HTR-8/SVneo (cell line): ENCODE data around the gene ARID3B.
"Not testable (repeated sequence)": the region's sequence is repeated elsewhere in the genome, so short reads cannot be mapped to it uniquely, and the experiment has no call there.

Experiments
- DNase-seq: peaks from one replicate; pipeline ENCODE4 v3.0.0; 2011; ENCODE audit warnings: low spot score, mixed read lengths; ENCODE audit not compliant: insufficient read length
- FAIRE-seq: peaks from 2 replicates; lab custom pipeline; 2011; peaks lifted over from hg19 to GRCh38; lab: Jason Lieb, UNC

The ARID3B gene

DNA sequence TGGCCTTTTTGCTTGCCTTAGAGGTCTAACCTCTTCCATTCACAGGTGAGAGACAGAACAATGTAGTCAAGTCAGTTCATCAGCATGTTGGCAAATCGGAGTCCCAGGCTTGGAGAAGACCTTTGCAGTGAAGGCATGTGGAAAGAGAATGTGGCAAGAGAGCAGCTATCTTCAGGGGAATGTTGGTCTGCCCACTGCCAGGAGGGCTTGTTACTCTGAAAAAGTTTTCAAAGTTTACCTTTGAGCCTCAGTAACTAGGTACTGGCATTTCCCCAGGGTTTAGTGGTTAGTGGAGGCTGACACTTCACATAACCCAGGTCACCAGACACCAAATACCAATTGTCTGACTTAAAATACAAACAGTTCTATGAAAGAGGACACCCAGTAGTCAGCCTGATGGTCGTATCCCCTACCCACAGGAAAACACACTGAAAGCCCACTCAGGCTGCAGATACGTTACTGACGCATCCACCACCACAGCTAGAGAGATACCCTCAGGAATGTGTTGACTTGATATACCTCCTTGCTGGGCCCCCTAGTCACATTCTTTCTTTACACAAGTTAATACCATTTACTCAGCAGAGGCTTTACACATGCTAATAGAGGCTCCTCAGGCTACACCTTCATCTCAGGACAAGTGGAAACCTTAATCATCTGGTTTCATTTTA, 9.7 kb upstream of the ARID3B start:
- DNase-seq (peak; percentile 74), FAIRE-seq (peak; percentile 68)

DNA sequence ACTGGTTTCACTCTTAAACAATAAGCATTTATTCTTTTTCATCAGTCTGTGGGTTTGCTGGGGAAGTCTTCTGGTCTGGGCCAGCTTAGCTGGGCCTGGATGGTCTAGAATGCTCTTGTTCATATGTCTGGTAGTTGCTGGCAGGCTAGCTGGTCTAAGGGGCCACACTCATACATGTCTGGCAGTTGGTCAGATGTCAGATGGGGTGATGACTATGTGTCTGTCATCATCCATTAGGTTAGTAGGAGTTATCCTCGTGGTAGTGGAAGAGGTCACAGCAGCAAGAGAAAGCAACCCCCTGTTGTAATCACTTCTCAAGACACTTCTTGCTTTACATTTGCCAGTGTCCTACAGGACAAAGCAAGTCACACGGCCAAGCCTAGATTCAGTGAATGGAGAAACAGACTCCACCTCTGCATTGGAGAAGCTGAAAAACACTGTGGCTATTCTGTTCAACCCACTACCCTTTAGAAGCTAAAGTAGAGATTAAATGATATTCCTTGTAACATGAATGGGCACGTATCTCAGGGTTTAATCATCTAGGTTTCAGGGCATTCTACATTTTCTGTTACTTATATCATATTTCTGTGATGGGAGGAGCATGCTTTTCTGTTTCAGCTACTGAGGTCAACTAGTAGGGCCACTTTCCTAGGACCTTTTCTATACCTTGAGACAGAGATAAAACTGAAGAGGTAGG, 5.5 kb upstream of the ARID3B start:
- FAIRE-seq (no peak), DNase-seq (no peak)

DNA sequence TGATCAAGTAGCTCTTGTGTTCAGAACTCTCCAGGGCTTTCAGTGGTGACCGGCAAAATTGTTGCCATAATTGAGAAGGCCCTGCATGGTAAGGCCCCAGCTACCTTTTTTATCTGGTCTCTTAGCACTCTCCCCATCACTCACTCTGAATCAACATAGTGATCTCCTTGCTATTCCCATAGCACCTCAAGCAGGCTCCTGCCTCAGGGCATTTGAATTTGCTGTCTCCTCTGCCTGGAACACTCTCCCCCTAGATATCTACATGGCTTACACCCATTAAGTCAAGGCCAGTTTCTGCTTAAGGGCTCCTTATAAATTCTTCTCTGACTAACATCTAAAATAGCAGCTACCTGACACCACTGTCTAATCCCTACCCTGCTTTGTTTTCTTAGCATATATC, 3.3 kb upstream of the ARID3B start:
- FAIRE-seq = no peak
- no peak for DNase-seq

DNA sequence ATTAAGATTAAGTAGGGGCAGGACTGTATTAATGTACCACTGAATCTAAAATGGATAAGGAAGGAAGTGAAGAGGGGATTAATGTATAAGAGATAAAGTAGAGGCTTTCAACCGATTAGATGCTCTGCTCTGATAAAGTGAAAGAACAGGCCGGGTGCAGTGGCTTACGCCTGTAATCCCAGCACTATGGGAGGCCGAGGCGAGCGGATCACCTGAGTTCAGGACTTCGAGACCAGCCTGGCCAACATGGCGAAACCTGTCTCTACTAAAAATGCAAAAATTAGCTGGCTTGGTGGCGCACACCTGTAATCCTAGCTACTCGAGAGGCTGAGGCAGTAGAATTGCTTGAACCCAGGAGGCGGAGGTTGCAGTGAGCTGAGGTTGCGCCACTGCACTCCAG, 1.5 kb upstream of the ARID3B start:
- not testable (repeated sequence) for DNase-seq, FAIRE-seq

DNA sequence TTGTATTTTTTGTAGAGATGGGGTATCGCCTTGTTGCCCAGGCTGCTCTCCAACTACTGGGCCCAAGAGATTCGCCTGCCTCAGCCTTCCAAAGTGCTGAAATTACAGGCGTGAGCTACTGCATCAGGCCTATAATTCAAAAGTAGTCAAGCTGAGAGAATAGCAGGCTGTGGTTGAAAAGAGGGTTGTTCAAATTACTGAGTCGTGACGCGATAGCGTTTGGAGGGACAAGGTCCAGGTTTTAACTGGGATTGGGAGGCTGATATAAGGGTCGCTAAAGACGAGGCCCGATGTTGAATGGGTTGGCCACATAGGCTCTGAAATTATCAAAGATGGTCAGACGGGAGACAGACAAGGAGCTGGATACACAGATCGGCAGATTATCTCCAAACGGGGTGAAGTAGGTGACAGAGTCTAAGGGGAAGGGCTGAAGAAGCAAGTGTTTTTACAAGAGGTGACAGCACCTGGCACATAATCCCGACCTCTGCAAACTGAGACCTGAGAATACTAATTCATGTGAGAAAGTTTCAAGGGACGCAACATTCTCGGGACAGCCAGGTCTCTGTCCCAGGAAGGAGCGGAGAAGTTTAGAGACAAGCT, 759 bp upstream of the ARID3B start:
- no peak for FAIRE-seq
- no peak for DNase-seq

DNA sequence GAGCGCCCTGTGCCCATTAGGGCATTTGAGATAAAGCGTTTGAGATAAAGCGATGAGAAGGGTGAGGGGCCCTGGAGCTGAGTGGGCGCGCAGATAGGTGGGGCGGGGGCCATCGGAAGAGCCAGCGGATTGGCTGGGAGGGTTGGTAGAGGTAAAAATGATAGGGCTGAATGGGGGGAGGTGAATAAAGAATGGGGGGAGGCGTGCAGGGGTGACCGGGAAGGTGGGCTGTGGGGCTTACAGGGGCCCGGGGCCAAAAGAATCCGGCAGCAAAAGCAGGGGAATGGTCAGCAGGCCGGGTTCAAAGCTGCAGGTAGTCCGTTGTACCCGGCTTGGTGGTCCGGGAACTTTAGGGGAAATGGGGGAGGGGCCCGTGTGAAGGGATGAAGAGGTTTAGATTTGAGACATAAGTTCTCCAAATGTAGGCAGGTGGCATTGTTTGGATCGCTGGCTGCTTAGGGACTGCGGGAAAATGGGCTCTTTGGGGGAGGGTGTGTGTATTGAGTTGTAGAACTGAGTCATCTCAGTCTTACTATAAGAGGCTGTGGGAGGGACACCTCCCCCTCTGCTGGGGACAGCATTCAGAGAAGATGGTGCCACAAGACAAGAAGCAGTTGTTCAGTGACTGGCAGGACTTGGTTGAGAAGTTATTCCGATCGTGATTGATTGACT, 610 bp downstream of the ARID3B start:
- FAIRE-seq (no peak), DNase-seq (no peak)

DNA sequence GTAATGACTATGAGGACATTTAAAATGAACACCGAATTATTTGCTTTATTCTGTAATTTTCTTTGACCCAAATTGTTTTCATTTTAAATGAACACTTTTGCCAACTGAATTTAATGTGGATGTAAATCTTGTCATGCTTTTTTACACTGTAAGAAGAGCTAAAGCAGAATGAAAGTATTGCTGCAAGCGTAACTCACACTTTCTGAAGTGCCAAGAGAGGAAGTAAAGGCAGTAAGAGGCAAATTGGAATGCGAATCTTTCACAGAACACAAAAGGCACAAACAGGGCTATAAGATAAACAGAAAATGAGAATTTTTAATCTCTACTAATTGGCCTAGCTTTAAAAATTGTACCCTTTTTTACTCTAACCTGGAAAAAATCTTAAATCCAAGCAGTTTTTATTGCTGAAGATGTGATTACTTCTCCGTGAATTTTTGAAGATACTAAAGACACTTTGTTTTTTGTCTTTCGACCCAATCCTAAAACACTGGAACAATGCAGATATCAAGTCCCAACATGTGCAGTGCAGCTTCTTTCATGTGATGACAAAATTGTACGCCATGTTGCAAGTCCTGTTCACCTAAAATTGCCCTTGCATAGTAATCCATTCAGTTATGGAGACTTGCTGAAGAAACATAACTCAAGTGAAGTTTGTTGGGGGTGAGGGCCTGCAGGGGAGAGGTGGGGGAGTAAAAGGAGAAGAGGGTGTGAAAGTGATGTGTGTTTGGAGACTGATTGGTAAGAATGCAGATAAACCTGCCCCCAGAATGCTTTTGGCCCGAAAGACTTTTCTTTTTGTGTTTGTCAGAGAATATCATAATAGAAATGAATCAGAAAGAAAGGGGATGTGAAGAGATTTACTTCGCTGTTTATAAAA, 1.4 kb downstream of the ARID3B start:
- no peak for DNase-seq
- no peak for FAIRE-seq

DNA sequence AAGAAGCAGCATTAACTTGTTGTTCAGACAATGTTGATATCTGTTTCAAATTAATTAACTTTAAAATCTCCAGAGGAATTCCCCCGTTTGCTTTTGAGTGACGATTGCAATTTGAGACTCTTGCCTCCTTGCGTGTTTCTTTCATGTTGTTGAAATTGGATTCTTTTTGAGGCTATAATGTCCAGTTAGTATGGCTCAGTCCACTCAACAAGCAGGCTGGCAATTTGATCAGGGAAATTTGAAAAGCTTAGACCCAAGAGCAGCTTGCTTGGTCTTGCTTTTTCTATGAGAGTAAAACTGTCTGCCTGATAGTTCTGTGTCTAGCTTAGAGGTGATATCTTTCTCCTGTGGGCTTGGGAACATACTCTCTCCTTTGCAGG, 2.0 kb downstream of the ARID3B start:
- DNase-seq (no peak), FAIRE-seq (no peak)

DNA sequence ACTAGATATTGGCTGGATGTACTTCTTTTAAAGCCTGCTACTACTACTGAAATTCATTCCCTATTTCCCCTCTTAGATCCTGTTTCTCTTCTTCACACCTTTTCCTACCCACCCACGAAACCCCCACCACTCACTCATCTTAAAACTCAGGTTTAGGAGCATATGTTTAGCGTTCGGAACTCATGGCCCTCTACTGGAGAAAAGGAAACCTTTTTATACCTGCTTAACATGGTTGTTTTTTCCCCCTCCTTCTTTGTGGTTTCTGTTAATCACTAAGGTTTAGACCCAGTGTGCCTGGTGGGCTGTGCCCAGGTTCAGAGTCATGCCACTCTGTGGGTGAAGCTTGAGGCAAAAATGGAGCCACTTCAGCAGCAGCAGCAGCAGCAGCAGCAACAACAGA, 2.6 kb downstream of the ARID3B start:
- FAIRE-seq = no peak
- no peak for DNase-seq

DNA sequence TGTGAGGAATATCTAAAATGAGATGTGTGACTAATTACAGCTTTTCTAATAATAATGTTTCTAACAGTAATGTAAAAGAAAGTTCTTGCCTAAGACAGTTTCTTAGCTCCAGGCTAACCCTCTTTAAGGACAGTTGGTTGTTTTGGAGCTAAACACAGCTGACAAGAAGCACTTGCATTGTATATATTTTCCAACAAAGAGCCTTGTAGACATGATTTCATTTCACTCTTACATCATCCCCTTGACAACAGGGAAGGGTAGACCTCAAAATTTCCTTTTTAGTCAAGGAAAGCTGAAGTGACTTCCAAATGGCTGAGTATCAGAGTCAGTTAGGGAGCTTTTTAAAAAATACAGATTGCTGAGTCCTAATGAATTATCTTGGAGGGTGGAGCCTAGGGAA, 4.1 kb downstream of the ARID3B start:
- FAIRE-seq (no peak), DNase-seq (no peak)

DNA sequence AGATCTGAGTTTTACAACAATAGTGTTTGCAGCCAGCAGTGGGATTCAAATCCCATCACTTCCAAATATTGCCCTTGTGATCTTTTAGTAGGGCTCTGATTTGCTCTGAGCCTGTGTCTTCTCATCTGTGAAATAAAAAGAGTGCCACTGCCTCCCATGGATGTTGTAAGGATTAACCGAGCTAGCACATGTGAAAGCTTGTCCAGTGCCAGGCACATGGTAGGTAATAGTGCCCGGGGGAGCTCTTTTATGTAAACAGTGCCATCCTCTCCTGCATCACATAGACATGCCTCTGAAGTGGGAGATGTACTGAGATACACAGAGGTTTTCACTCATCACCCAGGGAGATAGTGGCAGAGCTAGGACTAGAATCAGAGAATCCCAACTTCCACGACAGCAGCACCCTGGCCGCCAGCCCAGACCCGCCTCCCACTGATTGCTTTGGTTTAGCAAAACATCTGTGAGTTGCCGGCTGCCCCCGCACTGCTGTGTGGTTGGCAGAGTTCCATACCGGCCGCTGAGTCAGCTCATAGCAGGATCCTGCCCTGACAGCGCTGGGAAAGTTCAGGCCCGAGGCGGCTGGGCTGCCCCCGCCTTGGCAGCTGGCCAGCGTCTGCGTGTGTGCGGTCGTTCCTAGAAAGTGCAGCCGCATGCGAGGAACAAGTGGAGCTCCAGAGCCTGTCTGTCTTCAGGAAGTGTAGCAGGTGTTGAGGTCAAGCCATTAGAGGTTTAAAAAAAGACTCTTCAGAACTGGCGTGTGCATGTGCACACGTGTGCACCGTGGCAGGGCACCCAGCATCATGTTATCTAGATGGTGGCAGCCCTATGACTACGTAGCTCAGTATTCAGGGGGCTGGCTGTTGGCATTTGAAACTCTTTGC, 5.0 kb downstream of the ARID3B start:
- DNase-seq (peak; percentile 96), FAIRE-seq (peak; percentile 83)

DNA sequence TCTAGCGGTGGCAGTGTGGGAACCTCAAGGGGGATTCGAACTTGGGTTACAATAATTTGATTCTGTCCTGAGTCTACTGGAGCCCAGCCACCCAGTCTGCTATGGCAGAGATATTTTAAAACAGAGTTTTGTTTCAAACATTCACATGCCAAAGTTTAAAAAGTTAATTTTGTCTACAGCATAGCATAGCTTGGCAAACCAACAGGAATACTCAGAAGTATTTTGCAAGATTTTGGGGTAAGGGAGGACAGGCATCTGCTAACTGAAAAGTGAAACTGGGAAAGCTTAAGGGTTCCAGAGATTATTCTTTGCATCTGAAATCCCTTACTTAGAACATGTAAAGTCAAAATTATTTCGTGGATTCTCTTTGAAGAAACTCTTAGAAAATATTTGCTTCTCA, 6.6 kb downstream of the ARID3B start:
- DNase-seq = no peak
- no peak for FAIRE-seq

DNA sequence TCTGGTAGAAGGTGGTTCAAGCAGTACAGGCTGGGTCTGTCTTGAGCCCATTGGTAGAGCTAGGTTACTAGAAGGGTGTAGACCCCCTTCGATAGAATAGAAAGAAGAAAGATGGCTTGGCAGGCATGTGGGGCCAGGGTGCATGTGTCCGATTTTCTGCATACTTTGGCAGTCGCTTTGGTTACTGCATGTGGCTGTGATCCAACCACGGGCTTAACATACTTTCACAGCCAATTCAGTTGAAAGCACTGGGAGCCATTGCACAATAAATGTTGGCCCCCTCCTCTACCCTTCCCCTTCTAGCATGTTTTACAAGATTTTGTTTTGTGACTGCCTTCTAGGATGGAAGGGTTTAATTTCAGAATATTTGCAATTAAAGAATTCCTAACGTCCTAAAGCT, 7.2 kb downstream of the ARID3B start:
- FAIRE-seq (no peak), DNase-seq (no peak)

DNA sequence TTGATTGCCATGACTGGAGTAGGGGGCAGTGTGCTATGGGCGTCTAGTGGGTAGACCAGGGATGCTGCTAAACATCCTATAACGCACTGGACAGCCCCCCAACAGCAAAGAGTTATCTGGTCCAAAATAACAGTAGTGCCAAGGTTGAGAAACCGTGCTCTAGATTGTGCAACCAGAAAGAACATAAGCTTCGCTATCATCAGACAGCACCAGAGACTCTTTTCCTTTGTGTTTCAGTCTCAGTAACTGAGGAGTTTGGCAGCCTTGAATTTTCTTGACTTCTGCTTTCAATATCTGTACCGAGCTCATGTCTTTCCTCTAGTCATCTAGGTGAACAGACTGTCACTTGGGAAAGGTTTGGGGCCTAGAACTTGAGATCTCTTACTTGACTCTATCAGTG, 8.8 kb downstream of the ARID3B start:
- FAIRE-seq (no peak), DNase-seq (no peak)

DNA sequence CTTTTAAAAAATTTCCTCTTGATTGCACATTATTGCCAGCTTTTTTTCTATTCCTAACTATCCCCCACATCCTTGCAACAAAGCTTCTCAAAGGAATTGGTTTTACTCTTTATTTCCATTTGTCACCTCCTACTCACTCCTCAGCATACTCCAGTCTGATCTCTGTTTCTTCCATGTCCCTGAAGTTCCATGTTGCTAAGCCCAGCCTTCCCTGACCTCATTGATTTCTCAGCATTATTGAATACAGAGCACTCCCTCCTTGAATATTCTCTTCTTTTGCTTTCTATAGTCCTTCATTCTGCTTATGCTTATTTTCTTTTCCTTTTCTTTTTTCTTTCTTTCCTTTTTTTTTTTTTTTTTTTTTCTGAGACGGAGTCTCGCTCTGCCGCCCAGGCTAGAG, 10.7 kb downstream of the ARID3B start:
- no peak for FAIRE-seq

DNA sequence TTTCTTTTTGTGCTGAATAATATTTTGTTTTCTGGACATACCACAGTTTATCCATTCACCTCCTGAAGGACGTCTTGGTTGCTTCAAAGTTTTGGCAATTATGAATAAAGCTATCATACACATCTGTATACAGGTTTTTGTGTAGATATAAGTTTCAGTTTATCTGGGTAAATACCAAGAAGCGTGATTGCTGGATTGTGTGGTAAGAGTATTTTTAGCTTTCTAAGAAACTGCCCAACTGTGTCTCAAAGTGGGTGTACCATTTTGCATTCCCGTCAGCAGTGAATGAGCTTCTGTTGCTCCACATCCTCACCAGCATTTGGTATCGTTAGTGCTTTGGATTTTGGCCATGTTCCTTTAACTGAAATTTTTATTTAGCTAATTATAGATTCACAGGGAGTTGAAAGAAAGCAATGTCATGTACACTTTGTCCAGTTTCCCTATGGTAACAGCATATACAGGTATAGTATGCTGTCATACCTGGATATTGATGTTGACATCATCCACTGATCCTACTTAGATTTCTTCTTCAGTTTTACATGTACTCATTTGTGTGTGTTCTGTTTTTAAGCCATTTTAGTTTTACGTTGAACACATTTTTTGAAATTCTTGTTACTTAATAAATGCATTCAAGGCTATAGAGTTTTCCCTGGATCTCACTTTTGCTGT, 11.9 kb downstream of the ARID3B start:
- no peak for FAIRE-seq
- no peak for DNase-seq

More for the DNA sequence above, 10.7 kb downstream of the ARID3B start:
- no peak for DNase-seq

DNA sequence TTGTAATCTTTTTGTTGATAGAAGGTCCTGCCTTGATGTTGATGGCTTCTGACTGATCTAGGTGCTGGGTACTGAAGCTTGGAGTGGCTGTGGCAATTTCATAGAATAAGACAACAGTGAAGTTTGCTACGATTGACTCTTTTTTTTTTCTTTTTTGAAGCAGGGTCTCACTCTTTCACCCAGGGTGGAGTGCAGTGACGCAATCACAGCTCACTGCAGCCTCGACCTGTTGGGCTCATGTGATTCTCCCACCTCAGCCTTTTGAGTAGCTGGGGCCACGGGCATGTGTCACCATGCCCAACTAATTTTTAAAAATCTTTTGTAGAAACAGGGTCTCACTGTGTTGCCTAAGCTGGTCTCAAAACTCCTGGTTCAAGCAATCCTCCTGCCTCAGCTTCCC, 14.2 kb downstream of the ARID3B start:
- no peak for DNase-seq
- no peak for FAIRE-seq

DNA sequence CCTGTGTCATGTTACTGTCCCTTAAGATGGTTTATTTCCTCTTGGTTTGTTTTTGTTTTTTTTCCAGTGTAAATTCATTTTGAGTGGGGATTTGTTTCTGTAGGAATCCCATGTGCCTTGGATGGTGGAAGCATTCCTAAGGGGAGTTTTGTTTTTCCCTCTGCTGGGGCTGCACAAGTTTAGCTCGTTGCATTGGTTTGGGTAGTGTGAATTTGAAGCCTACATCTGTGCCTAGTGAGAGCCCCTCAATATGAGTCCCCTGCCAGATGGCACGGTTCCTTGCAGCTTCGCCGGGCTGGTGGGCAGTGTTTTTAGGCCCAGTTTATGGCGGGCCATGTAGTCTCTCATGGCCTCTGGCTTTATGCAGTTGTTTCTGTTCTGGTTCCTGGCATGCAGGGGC, 17.7 kb downstream of the ARID3B start:
- FAIRE-seq (no peak), DNase-seq (no peak)

DNA sequence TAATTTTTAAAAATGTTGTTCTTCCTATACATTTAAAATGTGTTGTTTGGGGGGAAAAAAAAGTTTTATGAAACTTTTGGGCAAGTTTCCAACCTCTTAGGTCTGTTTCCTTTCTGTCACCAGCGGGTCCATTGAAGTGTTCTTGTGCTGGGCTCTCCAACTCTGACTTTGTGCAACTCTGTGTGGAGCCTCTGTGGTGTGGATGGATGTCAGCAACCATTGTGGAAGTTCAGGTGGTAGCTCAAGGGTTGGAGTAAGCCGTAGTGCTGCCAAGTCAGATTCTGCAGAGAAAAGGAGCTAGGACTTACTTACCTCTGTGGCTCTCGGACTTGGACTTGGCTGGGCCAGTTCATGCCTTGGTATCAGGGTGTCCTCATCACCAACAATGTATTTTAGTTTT, 22.4 kb downstream of the ARID3B start:
- FAIRE-seq (no peak), DNase-seq (no peak)
